H9 (cell line): ENCODE results near the gene TMEM63B. TPM values are rescaled to one million over a fixed set of nuclear protein-coding genes. Genes with fewer than 3 reads are reported as not detected.

ENCODE experiments used
- DNase-seq: peaks from one replicate; pipeline ENCODE4 v3.0.0-alpha.2; 2017
- H2AFZ ChIP-seq: one replicate; pipeline ENCODE4 v1.6.1; 2013; ENCODE audit warnings: mild to moderate bottlenecking, low read length, control low read depth, moderate library complexity
- H2AK5ac ChIP-seq: 2 replicates; pipeline ENCODE4 v1.6.1; 2013; ENCODE audit warnings: low read length, control low read depth, mixed read lengths; ENCODE audit not compliant: insufficient read length
- H2BK120ac ChIP-seq: one replicate; pipeline ENCODE4 v1.6.1; 2013; ENCODE audit warnings: low read depth, mild to moderate bottlenecking, low read length, control low read depth, inconsistent platforms; ENCODE audit not compliant: poor library complexity, severe bottlenecking
- H2BK12ac ChIP-seq: 2 replicates; pipeline ENCODE4 v1.6.1; 2013; ENCODE audit warnings: low read length, control low read depth, mixed read lengths, low read depth; ENCODE audit not compliant: insufficient read length
- H2BK15ac ChIP-seq: 2 replicates; pipeline ENCODE4 v1.6.1; 2013; ENCODE audit warnings: low read depth, low read length, control low read depth
- H2BK20ac ChIP-seq: one replicate; pipeline ENCODE4 v1.6.1; 2013; ENCODE audit warnings: low read depth, mild to moderate bottlenecking, low read length, control low read depth, inconsistent platforms; ENCODE audit not compliant: poor library complexity, severe bottlenecking
- H2BK5ac ChIP-seq: 2 replicates; pipeline ENCODE4 v1.6.1; 2013; ENCODE audit warnings: low read length, control low read depth, mixed read lengths; ENCODE audit not compliant: insufficient read length
- H3K14ac ChIP-seq: 2 replicates; pipeline ENCODE4 v1.6.1; 2013; ENCODE audit warnings: low read length, control low read depth; ENCODE audit not compliant: insufficient read depth
- H3K18ac ChIP-seq: 2 replicates; pipeline ENCODE4 v1.6.1; 2013; ENCODE audit warnings: low read depth, mild to moderate bottlenecking, mixed read lengths, low read length, control low read depth; ENCODE audit not compliant: insufficient read length
- H3K23ac ChIP-seq: 2 replicates; pipeline ENCODE4 v1.6.1; 2013; ENCODE audit warnings: low read length, control low read depth, mixed read lengths, low read depth; ENCODE audit not compliant: insufficient read length
- H3K23me2 ChIP-seq: 2 replicates; pipeline ENCODE4 v1.6.1; 2013; ENCODE audit warnings: low read depth, mild to moderate bottlenecking, mixed read lengths, low read length, control low read depth; ENCODE audit not compliant: insufficient read length, poor library complexity, severe bottlenecking
- H3K27ac ChIP-seq: 2 replicates; pipeline ENCODE4 v1.5.1; 2013; ENCODE audit warnings: low read length, control low read depth, mixed read lengths, low read depth; ENCODE audit not compliant: insufficient read length
- H3K27me3 ChIP-seq: 2 replicates; pipeline ENCODE4 v1.6.1; 2013; ENCODE audit warnings: low read length, control low read depth, inconsistent platforms; ENCODE audit not compliant: insufficient read depth
- H3K4ac ChIP-seq: 2 replicates; pipeline ENCODE4 v1.6.1; 2013; ENCODE audit warnings: low read depth, mild to moderate bottlenecking, control low read depth, inconsistent platforms, low read length, moderate library complexity
- H3K4me1 ChIP-seq: 2 replicates; pipeline ENCODE4 v1.6.1; 2013; ENCODE audit warnings: low read length, control low read depth, inconsistent platforms; ENCODE audit not compliant: insufficient read depth
- H3K4me2 ChIP-seq: 2 replicates; pipeline ENCODE4 v1.6.1; 2013; ENCODE audit warnings: low read length, control low read depth, mixed read lengths; ENCODE audit not compliant: insufficient read length, insufficient read depth
- H3K56ac ChIP-seq: 2 replicates; pipeline ENCODE4 v1.6.1; 2013; ENCODE audit warnings: low read depth, mild to moderate bottlenecking, mixed read lengths, low read length, control low read depth; ENCODE audit not compliant: insufficient read length
- H3K79me1 ChIP-seq: 2 replicates; pipeline ENCODE4 v1.6.1; 2013; ENCODE audit warnings: low read depth, mild to moderate bottlenecking, moderate library complexity, low read length, control low read depth, inconsistent platforms; ENCODE audit not compliant: insufficient read depth, poor library complexity, severe bottlenecking
- H3K79me2 ChIP-seq: 2 replicates; pipeline ENCODE4 v1.6.1; 2013; ENCODE audit warnings: low read length, control low read depth, inconsistent platforms; ENCODE audit not compliant: insufficient read depth
- H3K9ac ChIP-seq: 2 replicates; pipeline ENCODE4 v1.6.1; 2013; ENCODE audit warnings: low read length, control low read depth, mixed read lengths; ENCODE audit not compliant: insufficient read length; ENCODE audit errors: extremely low read depth
- H3K9me3 ChIP-seq: one replicate; pipeline ENCODE4 v1.6.1; 2013; ENCODE audit warnings: low read depth, low read length, inconsistent platforms; ENCODE audit not compliant: control insufficient read depth
- H3T11ph ChIP-seq: one replicate; pipeline ENCODE4 v1.6.1; 2013; ENCODE audit warnings: mild to moderate bottlenecking, low read length, control low read depth, inconsistent platforms
- H4K20me1 ChIP-seq: one replicate; pipeline ENCODE4 v1.6.1; 2013; ENCODE audit not compliant: control insufficient read depth, insufficient read length, insufficient read depth
- H4K5ac ChIP-seq: 2 replicates; pipeline ENCODE4 v1.6.1; 2013; ENCODE audit warnings: low read depth, mild to moderate bottlenecking, mixed read lengths, low read length, control low read depth; ENCODE audit not compliant: insufficient read length
- H4K8ac ChIP-seq: replicated peaks from 2 replicates; pipeline ENCODE4 v1.6.1; 2013; ENCODE audit warnings: low read length, control low read depth, mixed read lengths, low read depth; ENCODE audit not compliant: insufficient read length
- H4K91ac ChIP-seq: 2 replicates; pipeline ENCODE4 v1.6.1; 2013; ENCODE audit warnings: low read depth, mild to moderate bottlenecking, moderate library complexity, mixed read lengths, low read length, control low read depth; ENCODE audit not compliant: insufficient read length
- H3K27ac Mint-ChIP-seq, 3 experiments: 2 replicates in 2 of 3; 3 replicates in 1 of 3; pipeline ENCODE4 v1.8.0; 2020 to 2021; ENCODE audit warnings: mixed read lengths in 3 of 3, mild to moderate bottlenecking in 1 of 3, moderate library complexity in 1 of 3
- H3K27me3 Mint-ChIP-seq: 2 replicates; pipeline ENCODE4 v1.8.0; 2021; ENCODE audit warnings: low read depth, mild to moderate bottlenecking, moderate library complexity, mixed read lengths
- H3K36me3 Mint-ChIP-seq, 3 experiments: 2 replicates in 2 of 3; 3 replicates in 1 of 3; pipeline ENCODE4 v1.8.0; 2020 to 2021; ENCODE audit warnings: low read depth in 3 of 3, mixed read lengths in 3 of 3; ENCODE audit not compliant: insufficient read depth in 1 of 3
- H3K4me1 Mint-ChIP-seq, 2 experiments: 2 replicates each; pipeline ENCODE4 v1.8.0; 2020; ENCODE audit warnings: mixed read lengths in 2 of 2
- H3K4me3 Mint-ChIP-seq, 2 experiments: 2 replicates in 1 of 2; 3 replicates in 1 of 2; pipeline ENCODE4 v1.8.0; 2020 to 2021; ENCODE audit warnings: mild to moderate bottlenecking in 2 of 2, mixed read lengths in 2 of 2, moderate library complexity in 1 of 2
- H3K9me3 Mint-ChIP-seq, 2 experiments: 2 replicates in 1 of 2; 3 replicates in 1 of 2; pipeline ENCODE4 v1.8.0; 2020; ENCODE audit warnings: mild to moderate bottlenecking in 2 of 2, mixed read lengths in 2 of 2, moderate library complexity in 1 of 2
- WGBS: extraction: QIAGEN DNeasy Blood & Tissue Kit; methylation state at CpG from one replicate; pipeline ENCODE4 v1.1.7; 2013; ENCODE audit warnings: missing lambda C conversion rate, low lambda C conversion rate, mixed read lengths; ENCODE audit not compliant: insufficient read length; ENCODE audit errors: extremely low coverage; 5-methylcytosine and 5-hydroxymethylcytosine counted together
- total RNA-seq: library from RNA; stranded (reverse); gene quantifications from 2 replicates; pipeline ENCODE4 v1.2.1, GENCODE V29; 2021
- TF ChIP-seq, protein P1 (sequence below): fragments of 200-600 bp; sonication (generic); conservative IDR thresholded peaks from 3 replicates; pipeline ENCODE4 v1.8.0; 2021; ENCODE audit warnings: antibody characterized with exemption, mild to moderate bottlenecking

Gene TMEM63B
- total RNA-seq, 1 experiment from 2014 or later: 56.3 TPM

DNA sequence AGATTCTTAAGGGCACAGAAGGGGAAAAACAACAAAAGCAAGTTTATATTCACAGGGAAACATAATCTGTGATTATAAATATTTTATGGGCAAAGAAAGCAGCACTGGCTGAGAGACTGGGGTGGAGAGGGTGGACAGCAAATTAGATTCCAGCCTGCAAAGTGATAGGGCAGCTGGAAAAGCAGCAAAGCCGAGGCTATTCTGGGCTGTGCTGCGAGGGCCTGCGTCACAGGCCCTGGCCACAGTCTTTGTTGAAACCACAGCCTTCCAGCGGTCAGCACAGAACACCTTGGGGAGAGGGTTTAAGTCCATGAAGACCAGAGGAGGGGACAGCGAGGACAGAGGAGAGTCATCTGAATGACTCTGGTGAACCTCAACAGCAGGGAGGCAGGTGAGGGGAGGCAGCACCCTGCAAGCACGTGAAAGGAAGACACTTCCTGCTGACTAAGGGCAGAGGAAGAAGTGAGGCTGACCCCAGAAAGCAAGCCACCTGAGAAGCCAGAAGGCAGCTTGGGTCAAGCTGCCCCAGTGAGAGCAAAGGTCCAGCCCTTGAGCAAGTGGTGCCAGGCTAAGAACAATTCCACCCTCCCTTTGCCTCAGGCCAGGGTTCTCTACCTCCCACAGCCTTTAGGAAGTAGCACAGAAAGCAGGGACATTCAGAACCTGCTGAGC is 17.2 kb upstream of the TMEM63B start:
- Histone ChIP-seq H3K23ac (no peak overlapping the region), H2AK5ac (no peak overlapping the region), H2BK15ac (no peak overlapping the region), H3K79me2 (0 out of 2 replicates have a peak, but pooled peaks cover 1% of the 10 kb centered on the region), H3K14ac (no peak overlapping the region), H3K9me3 (no peaks in the 10 kb centered on the region), H3K4ac (no peak overlapping the region), H3K27me3 (no peaks in the 10 kb centered on the region), H2BK20ac (no peak overlapping the region), H4K91ac (no peak overlapping the region), H3K27ac (no peak overlapping the region), H4K20me1 (no peaks in the 10 kb centered on the region), H4K8ac (no peak overlapping the region), H2BK120ac (no peak overlapping the region), H3K4me2 (no peak overlapping the region), H2BK12ac (no peak overlapping the region), H3K4me1 (no peaks in the 10 kb centered on the region), H3K56ac (no peak overlapping the region), H3K23me2 (no peaks in the 10 kb centered on the region), H2AFZ (no peak overlapping the region), H3K9ac (no peak overlapping the region), H3T11ph (no peak overlapping the region), H2BK5ac (no peak overlapping the region), H3K18ac (no peak overlapping the region), H3K79me1 (peaks cover 8% of the 10 kb centered on the region), H4K5ac (no peak overlapping the region)
- no peaks in the 10 kb centered on the region for H3K27me3 Mint-ChIP-seq
- peaks cover 35 to 87% (median 81%) of the 10 kb centered on the region in 3 experiments; a peak in 6 of 7 replicates for H3K36me3 Mint-ChIP-seq
- H3K4me1 Mint-ChIP-seq: no peaks in the 10 kb centered on the region
- H3K9me3 Mint-ChIP-seq: no peaks in the 10 kb centered on the region
- TF ChIP-seq, protein P1, sequence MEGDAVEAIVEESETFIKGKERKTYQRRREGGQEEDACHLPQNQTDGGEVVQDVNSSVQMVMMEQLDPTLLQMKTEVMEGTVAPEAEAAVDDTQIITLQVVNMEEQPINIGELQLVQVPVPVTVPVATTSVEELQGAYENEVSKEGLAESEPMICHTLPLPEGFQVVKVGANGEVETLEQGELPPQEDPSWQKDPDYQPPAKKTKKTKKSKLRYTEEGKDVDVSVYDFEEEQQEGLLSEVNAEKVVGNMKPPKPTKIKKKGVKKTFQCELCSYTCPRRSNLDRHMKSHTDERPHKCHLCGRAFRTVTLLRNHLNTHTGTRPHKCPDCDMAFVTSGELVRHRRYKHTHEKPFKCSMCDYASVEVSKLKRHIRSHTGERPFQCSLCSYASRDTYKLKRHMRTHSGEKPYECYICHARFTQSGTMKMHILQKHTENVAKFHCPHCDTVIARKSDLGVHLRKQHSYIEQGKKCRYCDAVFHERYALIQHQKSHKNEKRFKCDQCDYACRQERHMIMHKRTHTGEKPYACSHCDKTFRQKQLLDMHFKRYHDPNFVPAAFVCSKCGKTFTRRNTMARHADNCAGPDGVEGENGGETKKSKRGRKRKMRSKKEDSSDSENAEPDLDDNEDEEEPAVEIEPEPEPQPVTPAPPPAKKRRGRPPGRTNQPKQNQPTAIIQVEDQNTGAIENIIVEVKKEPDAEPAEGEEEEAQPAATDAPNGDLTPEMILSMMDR: no peak
- no peak for DNase-seq
- no CpG with 5 or more reads among the region's 6 CpGs for WGBS
- H3K4me3 Mint-ChIP-seq: no peak overlapping the region
- H3K27ac Mint-ChIP-seq: peak overlapping the region; percentile 29 to 92 (median 89); a peak in 5 of 7 replicates
